ENCODE measurements around the gene PER2. TPM values are rescaled to one million over a fixed set of nuclear protein-coding genes. Genes with fewer than 3 reads are reported as not detected.
A peak's percentile ranks its signal among the peaks of the same experiment; 100 is the strongest.
"Not testable (repeated sequence)": the region's sequence is repeated elsewhere in the genome, so short reads cannot be mapped to it uniquely, and the experiment has no call there.

Gene PER2, protein sequence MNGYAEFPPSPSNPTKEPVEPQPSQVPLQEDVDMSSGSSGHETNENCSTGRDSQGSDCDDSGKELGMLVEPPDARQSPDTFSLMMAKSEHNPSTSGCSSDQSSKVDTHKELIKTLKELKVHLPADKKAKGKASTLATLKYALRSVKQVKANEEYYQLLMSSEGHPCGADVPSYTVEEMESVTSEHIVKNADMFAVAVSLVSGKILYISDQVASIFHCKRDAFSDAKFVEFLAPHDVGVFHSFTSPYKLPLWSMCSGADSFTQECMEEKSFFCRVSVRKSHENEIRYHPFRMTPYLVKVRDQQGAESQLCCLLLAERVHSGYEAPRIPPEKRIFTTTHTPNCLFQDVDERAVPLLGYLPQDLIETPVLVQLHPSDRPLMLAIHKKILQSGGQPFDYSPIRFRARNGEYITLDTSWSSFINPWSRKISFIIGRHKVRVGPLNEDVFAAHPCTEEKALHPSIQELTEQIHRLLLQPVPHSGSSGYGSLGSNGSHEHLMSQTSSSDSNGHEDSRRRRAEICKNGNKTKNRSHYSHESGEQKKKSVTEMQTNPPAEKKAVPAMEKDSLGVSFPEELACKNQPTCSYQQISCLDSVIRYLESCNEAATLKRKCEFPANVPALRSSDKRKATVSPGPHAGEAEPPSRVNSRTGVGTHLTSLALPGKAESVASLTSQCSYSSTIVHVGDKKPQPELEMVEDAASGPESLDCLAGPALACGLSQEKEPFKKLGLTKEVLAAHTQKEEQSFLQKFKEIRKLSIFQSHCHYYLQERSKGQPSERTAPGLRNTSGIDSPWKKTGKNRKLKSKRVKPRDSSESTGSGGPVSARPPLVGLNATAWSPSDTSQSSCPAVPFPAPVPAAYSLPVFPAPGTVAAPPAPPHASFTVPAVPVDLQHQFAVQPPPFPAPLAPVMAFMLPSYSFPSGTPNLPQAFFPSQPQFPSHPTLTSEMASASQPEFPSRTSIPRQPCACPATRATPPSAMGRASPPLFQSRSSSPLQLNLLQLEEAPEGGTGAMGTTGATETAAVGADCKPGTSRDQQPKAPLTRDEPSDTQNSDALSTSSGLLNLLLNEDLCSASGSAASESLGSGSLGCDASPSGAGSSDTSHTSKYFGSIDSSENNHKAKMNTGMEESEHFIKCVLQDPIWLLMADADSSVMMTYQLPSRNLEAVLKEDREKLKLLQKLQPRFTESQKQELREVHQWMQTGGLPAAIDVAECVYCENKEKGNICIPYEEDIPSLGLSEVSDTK (N-terminal part only)
- 14.0 and 15.5 TPM in 2 replicates for total RNA-seq (ENCODE audit: low replicate concordance)
- long read RNA-seq, partial matches to known transcripts: 3 of 3 reads
- long read RNA-seq, other reads (novel, unspliced or antisense): 0 of 3 reads

DNA sequence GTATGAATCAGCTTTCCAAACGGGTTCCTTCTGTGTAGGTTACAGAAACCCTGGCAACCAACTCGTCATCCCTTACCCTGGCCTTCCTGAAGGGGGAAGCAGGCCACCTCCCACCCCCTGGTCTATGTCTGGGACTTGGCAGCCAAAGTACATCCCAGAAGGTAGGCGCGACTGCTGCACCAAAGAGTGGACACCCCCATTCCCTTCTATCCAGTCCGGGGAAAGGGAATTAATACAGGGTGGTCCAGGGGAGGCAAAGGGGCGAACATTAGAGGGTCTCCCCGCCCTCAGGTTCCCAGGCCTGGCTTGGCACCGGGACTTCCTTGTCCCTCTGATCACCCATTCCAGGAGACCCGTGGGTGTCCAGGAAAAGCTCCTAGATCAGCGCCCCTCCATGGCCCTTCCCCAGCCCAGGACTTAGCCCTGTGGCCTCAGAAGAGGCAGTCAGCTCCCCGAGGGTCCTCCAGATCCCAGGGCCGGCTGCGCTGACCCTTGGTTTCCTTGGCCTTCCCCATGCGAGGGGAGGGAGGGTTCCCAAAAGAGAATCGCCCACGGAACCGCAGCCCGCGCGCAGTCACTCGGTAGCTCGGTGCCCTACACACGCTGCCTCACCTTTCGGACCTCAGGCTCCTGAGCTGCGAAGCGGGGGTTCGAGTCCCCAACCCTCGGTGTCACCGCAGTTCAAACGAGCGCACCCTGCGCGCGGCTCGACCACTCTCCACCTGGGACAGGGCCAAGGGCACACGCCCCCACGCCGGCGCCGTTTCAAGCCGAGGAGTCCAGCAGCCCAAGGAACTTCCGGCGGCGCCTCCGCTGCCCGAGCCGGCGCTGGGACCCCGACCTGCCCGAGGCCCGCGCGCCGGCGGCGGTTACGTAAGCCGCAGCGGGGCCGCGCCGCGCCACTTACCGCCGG is at the start of gene PER2:
PER2 (minus strand) TSS at position 874 of the 913 bp plus-strand sequence. CDS start 10,674 bp downstream, outside the sequence.
- Mint-ChIP-seq H3K36me3 (no peaks in the 10 kb centered on the region), H3K27ac (peak within 1 kb of the TSS; percentile 96), H3K9me3 (no peaks in the 10 kb centered on the region), H3K4me1 (ENCODE audit: unreplicated experiment) (peaks cover 53% of the 10 kb centered on the region), H3K27me3 (no peaks in the 10 kb centered on the region), H3K4me3 (peak within 1 kb of the TSS; percentile 96)
- DNase-seq (ENCODE audit: extremely low spot score, unreplicated experiment): peak; percentile 76
- TF ChIP-seq, protein P1, sequence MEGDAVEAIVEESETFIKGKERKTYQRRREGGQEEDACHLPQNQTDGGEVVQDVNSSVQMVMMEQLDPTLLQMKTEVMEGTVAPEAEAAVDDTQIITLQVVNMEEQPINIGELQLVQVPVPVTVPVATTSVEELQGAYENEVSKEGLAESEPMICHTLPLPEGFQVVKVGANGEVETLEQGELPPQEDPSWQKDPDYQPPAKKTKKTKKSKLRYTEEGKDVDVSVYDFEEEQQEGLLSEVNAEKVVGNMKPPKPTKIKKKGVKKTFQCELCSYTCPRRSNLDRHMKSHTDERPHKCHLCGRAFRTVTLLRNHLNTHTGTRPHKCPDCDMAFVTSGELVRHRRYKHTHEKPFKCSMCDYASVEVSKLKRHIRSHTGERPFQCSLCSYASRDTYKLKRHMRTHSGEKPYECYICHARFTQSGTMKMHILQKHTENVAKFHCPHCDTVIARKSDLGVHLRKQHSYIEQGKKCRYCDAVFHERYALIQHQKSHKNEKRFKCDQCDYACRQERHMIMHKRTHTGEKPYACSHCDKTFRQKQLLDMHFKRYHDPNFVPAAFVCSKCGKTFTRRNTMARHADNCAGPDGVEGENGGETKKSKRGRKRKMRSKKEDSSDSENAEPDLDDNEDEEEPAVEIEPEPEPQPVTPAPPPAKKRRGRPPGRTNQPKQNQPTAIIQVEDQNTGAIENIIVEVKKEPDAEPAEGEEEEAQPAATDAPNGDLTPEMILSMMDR (conservative IDR thresholded peaks at IDR 0.05): no peak

DNA sequence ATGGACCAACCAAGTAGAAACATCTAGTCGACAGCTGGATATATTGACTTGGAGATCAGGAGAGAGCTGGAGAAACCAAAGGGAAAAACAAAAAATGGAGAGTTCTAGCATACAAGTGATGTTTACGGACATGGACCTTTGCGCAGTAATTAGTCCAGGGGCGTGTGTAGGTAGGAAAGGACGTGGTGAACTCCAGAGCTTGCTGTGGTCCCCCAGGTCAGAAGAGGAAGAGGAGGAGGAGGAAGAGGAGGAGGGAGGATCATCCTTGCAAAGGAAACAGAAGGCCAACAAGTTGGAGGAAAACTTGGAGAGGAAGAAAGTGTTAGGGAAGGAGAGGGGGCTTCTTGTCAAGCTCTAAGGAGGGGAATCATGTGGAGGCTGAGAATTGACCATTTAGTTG is 49.4 kb upstream of the PER2 start:
- DNase-seq (ENCODE audit: extremely low spot score, unreplicated experiment): no peak
- Mint-ChIP-seq H3K27ac (no peak overlapping the region), H3K36me3 (peaks cover 9% of the 10 kb centered on the region), H3K9me3 (no peaks in the 10 kb centered on the region), H3K4me1 (ENCODE audit: unreplicated experiment) (no peaks in the 10 kb centered on the region), H3K27me3 (no peaks in the 10 kb centered on the region), H3K4me3 (no peak overlapping the region)
- TF ChIP-seq, protein P1 (conservative IDR thresholded peaks at IDR 0.05): no peak

DNA sequence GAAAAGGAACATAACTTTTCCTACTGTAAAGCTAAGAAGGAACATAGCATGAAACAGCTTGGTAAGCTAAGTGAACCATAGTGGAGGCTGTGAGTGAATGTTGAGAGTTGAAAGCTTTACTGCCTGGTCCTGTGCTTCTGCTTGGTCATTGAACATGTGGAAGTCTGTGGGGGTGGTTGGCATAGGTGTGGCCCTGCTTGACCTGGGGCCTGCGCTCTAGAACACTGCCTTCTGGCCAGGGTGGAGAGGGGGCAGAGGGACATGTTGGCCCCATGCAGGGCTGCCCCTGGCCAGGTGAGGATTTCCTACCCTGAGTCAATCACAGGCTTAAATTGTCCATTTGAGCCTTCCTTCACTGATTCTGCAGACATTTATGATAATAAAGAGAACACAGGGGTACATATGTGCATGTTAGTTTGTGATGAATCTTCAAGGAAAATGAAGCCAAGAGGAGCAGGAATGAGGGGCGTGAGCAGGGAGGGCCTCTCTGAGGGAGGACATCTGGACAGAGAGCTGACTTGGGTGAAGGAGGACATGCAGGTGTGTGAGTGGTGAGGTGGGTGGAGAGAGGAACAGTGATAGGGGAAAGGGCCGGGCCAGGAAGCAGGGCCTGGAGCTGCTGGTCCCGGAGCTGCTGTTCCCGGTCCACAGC is 48.5 kb upstream of the PER2 start:
- Mint-ChIP-seq H3K4me3 (no peak overlapping the region), H3K27me3 (no peaks in the 10 kb centered on the region), H3K27ac (no peak overlapping the region), H3K9me3 (no peaks in the 10 kb centered on the region), H3K4me1 (ENCODE audit: unreplicated experiment) (no peaks in the 10 kb centered on the region), H3K36me3 (peaks cover 9% of the 10 kb centered on the region)
- DNase-seq (ENCODE audit: extremely low spot score, unreplicated experiment): no peak
- TF ChIP-seq, protein P1 (conservative IDR thresholded peaks at IDR 0.05): no peak

DNA sequence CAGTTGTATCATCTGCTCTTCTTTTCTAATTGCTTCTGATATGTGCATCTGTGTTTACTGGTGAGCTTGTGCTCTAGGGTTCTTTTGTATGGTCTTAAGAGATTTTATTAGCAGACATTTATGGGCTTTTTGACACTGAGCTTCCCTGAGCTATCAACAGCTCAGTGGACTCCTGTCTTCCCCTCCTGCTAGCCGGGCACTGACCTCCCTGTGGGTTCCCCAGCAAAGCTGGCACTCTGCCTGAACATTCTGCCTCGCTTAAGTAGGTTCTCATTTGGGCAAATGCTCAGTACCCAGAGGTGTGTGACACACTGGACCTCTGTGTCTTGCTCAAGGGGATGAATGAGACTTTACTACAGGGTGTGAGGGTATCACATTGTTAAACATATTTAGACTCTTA is 47.7 kb upstream of the PER2 start:
- Mint-ChIP-seq H3K36me3 (peaks cover 9% of the 10 kb centered on the region), H3K27ac (no peak overlapping the region), H3K27me3 (no peaks in the 10 kb centered on the region), H3K4me3 (no peak overlapping the region), H3K4me1 (ENCODE audit: unreplicated experiment) (no peaks in the 10 kb centered on the region), H3K9me3 (no peaks in the 10 kb centered on the region)
- TF ChIP-seq, protein P1 (conservative IDR thresholded peaks at IDR 0.05): no peak
- DNase-seq (ENCODE audit: extremely low spot score, unreplicated experiment): no peak

DNA sequence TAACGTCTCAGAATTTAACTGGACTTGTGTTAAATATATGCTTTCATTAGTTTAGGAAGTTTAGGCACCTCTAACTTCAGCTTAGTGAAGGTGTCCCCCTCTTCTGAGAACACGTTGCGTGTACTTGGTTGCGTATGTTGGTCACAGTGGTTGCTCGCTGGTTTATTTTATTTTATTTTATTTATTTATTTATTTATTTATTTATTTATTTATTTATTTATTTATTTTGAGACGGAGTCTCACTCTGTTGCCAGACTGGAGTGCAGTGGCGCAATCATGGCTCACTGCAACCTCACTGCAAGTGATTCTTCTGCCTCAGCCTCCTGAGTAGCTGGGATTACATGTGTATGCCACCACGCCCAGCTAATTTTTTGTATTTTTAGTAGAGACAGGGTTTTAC is 47.2 kb upstream of the PER2 start:
- not testable (repeated sequence) for H3K36me3 Mint-ChIP-seq; H3K4me3 Mint-ChIP-seq; DNase-seq (ENCODE audit: extremely low spot score, unreplicated experiment); H3K27ac Mint-ChIP-seq; H3K9me3 Mint-ChIP-seq; H3K4me1 Mint-ChIP-seq (ENCODE audit: unreplicated experiment); H3K27me3 Mint-ChIP-seq
